Duodenal mucosa (tissue), 2 donors: ENCODE measurements around the gene MMAB.

ENCODE experiments used
- H3K27ac ChIP-seq: one replicate; pipeline ENCODE4 v1.7.0; 2013; ENCODE audit warnings: low read depth, low read length
- H3K27me3 ChIP-seq, 2 donors: one replicate each; pipeline ENCODE4 v1.7.0; 2013; ENCODE audit warnings: low read length in 2 of 2, control low read depth in 1 of 2; ENCODE audit not compliant: insufficient read depth in 2 of 2, control insufficient read depth in 1 of 2
- H3K36me3 ChIP-seq, 2 donors: one replicate each; pipeline ENCODE4 v1.7.0; 2013; ENCODE audit warnings: low read length in 2 of 2, control low read depth in 1 of 2; ENCODE audit not compliant: insufficient read depth in 2 of 2, control insufficient read depth in 1 of 2
- H3K4me1 ChIP-seq, 2 donors: one replicate each; pipeline ENCODE4 v1.7.0; 2013; ENCODE audit warnings: low read length in 2 of 2, control low read depth in 1 of 2; ENCODE audit not compliant: insufficient read depth in 2 of 2, control insufficient read depth in 1 of 2
- H3K4me3 ChIP-seq, 2 donors: one replicate each; pipeline ENCODE4 v1.7.0; 2013; ENCODE audit warnings: low read length in 2 of 2, low read depth in 1 of 2
- H3K9ac ChIP-seq, 2 donors: one replicate each; pipeline ENCODE4 v1.7.0; 2013; ENCODE audit warnings: low read length in 2 of 2, low read depth in 1 of 2
- H3K9me3 ChIP-seq, 2 donors: one replicate each; pipeline ENCODE4 v1.7.0; 2013; ENCODE audit warnings: low read length in 2 of 2, control low read depth in 1 of 2; ENCODE audit not compliant: control insufficient read depth in 1 of 2

The MMAB gene

GRCh38 chr12:109577311-109577710, 4.0 kb upstream of the MMAB start:
- Histone ChIP-seq H3K4me3 (no peak overlapping the region), H3K36me3 (peaks cover 21 to 56% of the 10 kb centered on the region in 2 donors), H3K4me1 (peaks cover 17 to 19% of the 10 kb centered on the region in 2 donors), H3K9ac (no peak overlapping the region), H3K27me3 (no peaks in the 10 kb centered on the region), H3K27ac (no peak overlapping the region), H3K9me3 (no peaks in the 10 kb centered on the region)

GRCh38 chr12:109575683-109576082, 2.4 kb upstream of the MMAB start:
- peaks cover 17 to 45% of the 10 kb centered on the region in 2 donors for H3K36me3 ChIP-seq
- H3K4me3 ChIP-seq: no peak overlapping the region
- no peak overlapping the region for H3K9ac ChIP-seq
- H3K27ac ChIP-seq: no peak overlapping the region
- H3K27me3 ChIP-seq: no peaks in the 10 kb centered on the region
- peaks cover 19 to 21% of the 10 kb centered on the region in 2 donors for H3K4me1 ChIP-seq
- H3K9me3 ChIP-seq: no peaks in the 10 kb centered on the region

- H3K27me3 ChIP-seq: no peaks in the 10 kb centered on the region
- H3K4me3 ChIP-seq: peak overlapping the region; percentile 89 to 92
- H3K27ac ChIP-seq: no peak overlapping the region
- H3K9ac ChIP-seq: peak overlapping the region; percentile 68 to 73
- peaks cover 17 to 43% of the 10 kb centered on the region in 2 donors for H3K36me3 ChIP-seq
- H3K9me3 ChIP-seq: no peaks in the 10 kb centered on the region
- peaks cover 19 to 21% of the 10 kb centered on the region in 2 donors for H3K4me1 ChIP-seq
Measured at GRCh38 chr12:109573914-109574244, 575 bp upstream of the MMAB start.

GRCh38 chr12:109572506-109572845, 828 bp downstream of the MMAB start:
- Histone ChIP-seq H3K36me3 (peaks cover 18 to 41% of the 10 kb centered on the region in 2 donors), H3K9ac (peak overlapping the region; percentile 67 to 73), H3K27ac (no peak overlapping the region), H3K27me3 (no peaks in the 10 kb centered on the region), H3K4me1 (peaks cover 19 to 21% of the 10 kb centered on the region in 2 donors), H3K9me3 (no peaks in the 10 kb centered on the region), H3K4me3 (peak overlapping the region; percentile 67 to 92)

GRCh38 chr12:109571773-109572505, 1.4 kb downstream of the MMAB start:
- no peaks in the 10 kb centered on the region for H3K27me3 ChIP-seq
- H3K9me3 ChIP-seq: no peaks in the 10 kb centered on the region
- peaks cover 19 to 21% of the 10 kb centered on the region in 2 donors for H3K4me1 ChIP-seq
- peak overlapping the region in 1 of 2 donors; percentile 92 for H3K4me3 ChIP-seq
- H3K9ac ChIP-seq: no peak overlapping the region
- H3K36me3 ChIP-seq: peaks cover 20 to 41% of the 10 kb centered on the region in 2 donors
- no peak overlapping the region for H3K27ac ChIP-seq

GRCh38 chr12:109568486-109568885, 4.8 kb downstream of the MMAB start:
- Histone ChIP-seq H3K4me3 (no peak overlapping the region), H3K4me1 (peaks cover 6 to 8% of the 10 kb centered on the region in 2 donors), H3K27me3 (no peaks in the 10 kb centered on the region), H3K9me3 (no peaks in the 10 kb centered on the region), H3K36me3 (peaks cover 25 to 68% of the 10 kb centered on the region in 2 donors), H3K27ac (no peak overlapping the region), H3K9ac (no peak overlapping the region)

- peaks cover 25 to 73% of the 10 kb centered on the region in 2 donors for H3K36me3 ChIP-seq
Measured at GRCh38 chr12:109567967-109568366, 5.3 kb downstream of the MMAB start.

GRCh38 chr12:109567296-109567695, 6.0 kb downstream of the MMAB start:
- Histone ChIP-seq H3K27me3 (no peaks in the 10 kb centered on the region), H3K4me1 (peaks cover under 1 to 3% of the 10 kb centered on the region in 2 donors), H3K4me3 (no peak overlapping the region), H3K27ac (no peak overlapping the region), H3K36me3 (peaks cover 25 to 80% of the 10 kb centered on the region in 2 donors), H3K9me3 (no peaks in the 10 kb centered on the region), H3K9ac (no peak overlapping the region)

More at GRCh38 chr12:109567967-109568366, 5.3 kb downstream of the MMAB start:
- Histone ChIP-seq H3K4me1 (peaks cover 6 to 8% of the 10 kb centered on the region in 2 donors), H3K4me3 (no peak overlapping the region), H3K27ac (no peak overlapping the region), H3K9me3 (no peaks in the 10 kb centered on the region), H3K27me3 (no peaks in the 10 kb centered on the region), H3K9ac (no peak overlapping the region)

GRCh38 chr12:109566424-109566823, 6.9 kb downstream of the MMAB start:
- H3K36me3 ChIP-seq: peaks cover 25 to 81% of the 10 kb centered on the region in 2 donors
- H3K9ac ChIP-seq: no peak overlapping the region
- no peaks in the 10 kb centered on the region for H3K4me1 ChIP-seq
- H3K4me3 ChIP-seq: no peak overlapping the region
- no peaks in the 10 kb centered on the region for H3K27me3 ChIP-seq
- H3K9me3 ChIP-seq: no peaks in the 10 kb centered on the region
- H3K27ac ChIP-seq: no peak overlapping the region

- Histone ChIP-seq H3K9me3 (no peaks in the 10 kb centered on the region), H3K4me1 (peaks cover 8 to 10% of the 10 kb centered on the region in 2 donors), H3K27me3 (no peaks in the 10 kb centered on the region), H3K4me3 (no peak overlapping the region), H3K9ac (no peak overlapping the region), H3K27ac (no peak overlapping the region), H3K36me3 (peaks cover 24 to 72% of the 10 kb centered on the region in 2 donors)
Measured at GRCh38 chr12:109563291-109564284, 9.7 kb downstream of the MMAB start.
